A549 treated with Hydrocortisone at 1 μM for 4 hours (cell line): ENCODE data around the gene ATF7IP2. TPM values are rescaled to one million over a fixed set of nuclear protein-coding genes. Genes with fewer than 3 reads are reported as not detected.

Source experiments
- total RNA-seq: library from RNA; stranded (reverse); fragments of 200-300 nt; extraction: Qiagen RNA extraction; gene quantifications from 5 replicates; pipeline ENCODE4 v1.2.3, GENCODE V29; 2022

Gene ATF7IP2
- 9.9 to 12.4 TPM (median 10.6 TPM) in 5 replicates for total RNA-seq

GRCh38 chr16:10385725-10386516 lies at the start of gene ATF7IP2:
Gene ATF7IP2 (plus strand): TSS chr16:10386061. CDS start chr16:10430621, 44,560 bp downstream.

Other genes with a start within 250 kb of the ATF7IP2 start
- gene GRIN2A, start 203.6 kb upstream of the ATF7IP2 start, total RNA-seq, result 0.02 TPM in 1 of 5 replicates, not detected in the others
- gene EMP2, start 194.5 kb downstream of the ATF7IP2 start, total RNA-seq, result 32.1 to 47.2 TPM (median 42.2 TPM) in 5 replicates